Measurements from ENCODE around the gene CHKB.

Gene CHKB

GRCh38 chr22:50530580-50530876, 52.1 kb downstream of the CHKB start:
- no peak for DNase-seq (ENCODE audit: low spot score)

GRCh38 chr22:50529897-50530579, 52.6 kb downstream of the CHKB start, which contains the start of gene TYMP:
TSS of gene TYMP (minus strand) at chr22:50530012. CDS start at chr22:50529709, 303 bp downstream.
- no peak for DNase-seq (ENCODE audit: low spot score)

- no peak for DNase-seq (ENCODE audit: low spot score)
Observed at GRCh38 chr22:50529416-50529896, 53.2 kb downstream of the CHKB start.

Measured in kidney capillary endothelial cell (primary cell).